Stimulated activated CD4-positive, alpha-beta T cell treated with anti-CD3 and anti-CD28 coated beads, Interleukin-12 subunit alpha, Interleukin-12 subunit beta, amount 100 ng/mL, for 4 hours (primary cell): ENCODE measurements around the gene PTBP1.

Experiments used
- DNase-seq: peaks from one replicate; pipeline ENCODE4 v3.0.0-alpha.2; 2020

PTBP1 gene

DNA sequence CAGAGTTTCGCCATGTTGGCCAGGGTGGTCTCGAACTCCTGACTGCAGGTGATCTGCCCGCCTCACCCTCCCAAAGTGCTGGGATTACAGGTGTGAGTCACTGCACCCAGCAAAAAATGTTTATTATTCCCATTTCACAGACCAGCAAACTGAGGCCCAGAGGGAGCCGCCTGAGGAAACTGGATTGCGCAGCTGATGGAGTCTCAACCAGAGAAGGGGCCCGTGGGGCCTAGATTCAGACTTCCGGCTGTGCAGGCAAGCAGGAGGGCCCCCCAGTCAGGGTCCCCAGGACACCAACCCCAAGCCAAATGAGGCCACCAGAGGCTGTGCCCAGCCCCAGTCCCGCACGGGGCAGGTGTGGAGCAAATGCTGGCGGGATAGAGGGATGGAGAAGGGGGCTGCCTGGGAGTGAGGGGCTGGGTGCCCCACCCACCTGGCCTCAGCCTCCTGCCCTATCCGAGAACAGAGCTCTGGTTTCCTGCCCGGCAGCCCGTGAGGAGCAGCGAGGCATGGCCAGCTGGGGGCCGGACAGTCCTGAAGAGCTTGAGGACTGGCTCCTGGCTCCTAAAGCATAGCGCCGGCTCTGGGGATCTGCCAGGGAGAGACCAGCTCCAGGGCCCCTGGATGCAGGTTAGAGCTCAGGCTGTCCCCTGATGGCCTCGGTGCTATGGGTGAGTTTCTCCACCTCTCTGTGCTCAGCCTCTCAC is 24.4 kb upstream of the PTBP1 start:
- no peak for DNase-seq

DNA sequence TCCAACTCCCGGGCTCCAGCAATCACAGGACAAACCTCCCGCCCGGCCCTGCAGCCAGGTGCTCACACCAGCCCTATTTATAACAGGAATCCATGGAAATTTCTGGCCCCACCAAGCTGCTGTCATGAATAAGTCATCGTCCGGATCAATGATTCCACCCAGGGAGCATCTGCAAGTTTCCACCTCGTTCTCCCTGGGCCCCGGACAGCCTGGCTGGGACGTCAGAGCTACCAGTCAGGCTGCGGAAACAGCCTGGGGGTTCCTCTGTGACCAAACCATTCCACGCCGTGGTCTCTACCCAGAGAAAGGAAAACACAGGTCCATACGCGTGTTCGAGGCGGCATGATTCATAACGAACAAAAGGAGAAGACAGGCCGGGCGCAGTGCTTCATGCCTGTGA is 20.7 kb upstream of the PTBP1 start:
- no peak for DNase-seq

- no peak for DNase-seq
Measured at GRCh38 chr19:778910-779653, 18.2 kb upstream of the PTBP1 start.

DNA sequence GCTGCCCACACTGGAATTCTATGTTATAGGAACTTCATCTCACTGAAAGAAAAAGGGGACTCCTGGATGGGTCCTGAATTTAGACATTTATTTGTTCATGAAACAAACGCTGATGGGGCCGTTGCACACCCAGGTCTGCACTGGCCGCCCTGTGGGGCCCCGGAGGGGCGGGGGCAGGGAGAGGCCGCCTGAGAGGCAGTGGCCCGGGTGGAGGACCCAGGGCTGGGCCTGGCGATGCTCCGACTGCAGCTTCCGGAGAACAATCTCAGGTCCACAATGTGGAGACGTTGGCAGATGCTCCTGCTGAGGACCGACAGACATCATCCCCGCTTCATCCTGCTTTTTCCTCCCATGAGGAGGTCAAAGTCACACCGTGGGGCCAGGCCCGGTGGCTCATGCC is 16.3 kb upstream of the PTBP1 start:
- DNase-seq: no peak

DNA sequence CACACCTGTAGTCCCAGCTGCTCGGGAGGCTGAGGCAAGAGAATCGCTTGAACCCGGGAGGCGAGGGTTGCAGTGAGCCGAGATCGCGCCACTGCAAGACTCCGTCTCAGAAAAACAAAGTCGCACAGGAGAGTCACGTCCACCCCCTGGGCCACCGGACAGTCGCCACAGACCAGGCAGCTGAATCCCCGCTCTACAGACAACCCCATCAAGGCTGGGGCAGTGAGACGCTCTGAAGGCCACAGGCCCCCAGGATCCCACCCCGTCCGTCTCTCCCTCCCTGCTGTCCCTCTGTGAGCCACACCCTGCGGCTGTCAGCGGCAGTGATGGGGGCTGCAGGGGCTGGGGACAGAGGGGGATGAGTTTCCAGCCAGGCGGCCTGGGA is 15.5 kb upstream of the PTBP1 start:
- DNase-seq: no peak

DNA sequence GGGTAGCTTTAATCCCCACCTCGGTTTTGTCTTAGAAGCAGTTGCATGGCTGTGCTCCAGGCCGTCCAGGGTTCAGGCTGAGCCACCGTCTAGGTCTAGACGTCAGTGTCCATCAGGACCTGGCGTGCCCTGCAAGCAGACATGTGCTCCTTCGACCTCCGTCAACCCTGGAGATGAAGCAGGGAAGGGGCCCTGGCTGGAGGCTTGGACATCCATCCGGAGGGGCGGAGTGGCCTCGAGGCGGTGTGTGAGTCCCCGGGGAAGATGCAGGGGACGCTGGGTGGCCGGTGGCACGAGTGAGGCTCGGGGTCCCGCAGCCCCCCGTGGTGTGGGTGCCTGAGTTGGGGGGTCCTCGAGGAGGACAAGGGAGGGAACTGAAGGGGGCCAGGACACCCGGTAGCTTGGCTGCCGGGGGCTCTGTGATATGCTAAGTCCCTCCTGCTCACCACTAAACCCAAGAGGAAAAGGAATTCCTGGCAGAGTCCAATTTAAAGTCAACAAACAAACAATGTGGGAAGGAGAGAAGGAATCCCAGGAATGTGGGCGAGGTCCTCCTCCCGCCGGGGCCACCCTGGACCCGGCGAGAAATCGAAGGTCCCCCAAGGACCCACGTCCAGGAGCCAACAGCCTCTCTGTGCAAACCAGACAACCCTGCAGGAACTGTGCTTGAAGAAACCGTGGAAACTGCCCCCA is 14.9 kb upstream of the PTBP1 start:
- DNase-seq: no peak

- DNase-seq: no peak
Measured at GRCh38 chr19:782878-783668, 14.2 kb upstream of the PTBP1 start.

GRCh38 chr19:784541-784940 is 12.7 kb upstream of the PTBP1 start:
- DNase-seq: no peak

- DNase-seq: no peak
Measured at GRCh38 chr19:787536-787935, 9.7 kb upstream of the PTBP1 start.

GRCh38 chr19:788686-788982 is 8.6 kb upstream of the PTBP1 start:
- DNase-seq: no peak

DNA sequence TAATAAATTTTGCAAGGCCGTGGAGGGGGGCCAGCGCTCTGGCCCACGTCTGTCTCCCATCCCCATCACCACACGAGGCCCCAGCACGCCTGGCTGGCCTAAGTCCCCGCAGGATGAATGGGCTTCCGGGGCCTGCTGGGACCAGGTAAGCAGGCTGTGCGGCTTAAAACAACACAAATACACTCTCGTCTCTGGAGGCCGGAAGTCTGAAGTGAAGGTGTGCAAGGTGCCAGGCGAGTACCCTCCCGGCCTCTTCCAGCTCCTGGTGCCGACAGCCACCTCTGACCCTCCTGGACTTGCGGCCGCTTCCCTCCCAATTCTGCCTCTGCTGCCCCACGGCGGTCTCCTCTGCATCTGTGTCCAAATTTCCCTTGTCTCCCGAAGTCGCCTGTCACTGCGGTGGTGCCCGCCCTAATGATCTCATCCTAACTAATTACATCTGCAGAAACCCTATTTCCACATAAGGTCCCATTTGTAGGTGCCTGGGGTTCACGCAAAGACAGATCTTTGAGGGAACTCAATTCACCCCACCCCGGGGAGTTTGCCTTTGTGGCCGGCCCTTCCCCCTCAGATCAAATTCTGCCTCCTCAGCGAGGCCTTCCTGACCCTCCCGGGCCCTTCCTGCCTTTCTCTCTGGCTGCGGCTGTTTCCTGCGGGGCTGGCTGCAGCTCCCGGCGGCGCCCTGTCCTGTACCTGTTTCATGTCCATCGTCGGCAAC is 8.1 kb upstream of the PTBP1 start:
- DNase-seq: no peak

- DNase-seq: no peak
Measured at GRCh38 chr19:789701-790060, 7.6 kb upstream of the PTBP1 start.

- no peak for DNase-seq
Measured at GRCh38 chr19:791007-791566, 6.2 kb upstream of the PTBP1 start.

- DNase-seq: no peak
Measured at GRCh38 chr19:791567-792305, 5.5 kb upstream of the PTBP1 start.

DNA sequence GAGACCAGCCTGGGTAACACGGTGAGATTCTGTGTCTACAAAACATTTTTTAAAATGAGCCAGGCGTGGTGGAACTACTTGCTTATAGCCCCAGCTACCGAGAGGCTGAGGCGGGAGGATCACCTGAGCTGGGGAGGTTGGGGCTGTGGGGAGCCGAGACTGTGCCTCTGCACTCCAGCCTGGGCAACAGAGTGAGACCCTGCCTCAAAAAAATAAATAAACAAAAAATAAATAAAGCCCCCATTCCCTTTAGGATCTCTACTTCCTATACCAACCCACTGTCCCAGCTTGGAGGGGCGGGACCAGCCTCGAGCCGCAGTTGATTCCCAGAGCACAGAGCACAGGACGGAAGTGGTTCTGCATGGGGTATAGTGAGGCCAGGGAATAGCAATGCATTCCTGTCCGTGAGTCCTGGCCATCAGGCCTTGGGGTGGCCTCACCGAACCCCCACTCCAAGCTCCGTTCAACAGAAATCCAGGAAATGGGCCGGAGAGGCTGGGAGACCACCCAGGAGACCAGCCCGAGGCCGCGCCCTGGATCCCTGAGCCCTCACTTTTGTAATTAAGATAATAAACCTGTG is 4.9 kb upstream of the PTBP1 start:
- DNase-seq: no peak

GRCh38 chr19:793806-794205 is 3.4 kb upstream of the PTBP1 start:
- DNase-seq: no peak

GRCh38 chr19:795073-795611 is 2.1 kb upstream of the PTBP1 start:
- no peak for DNase-seq

GRCh38 chr19:795691-796581 is 1.3 kb upstream of the PTBP1 start:
- DNase-seq: no peak

DNA sequence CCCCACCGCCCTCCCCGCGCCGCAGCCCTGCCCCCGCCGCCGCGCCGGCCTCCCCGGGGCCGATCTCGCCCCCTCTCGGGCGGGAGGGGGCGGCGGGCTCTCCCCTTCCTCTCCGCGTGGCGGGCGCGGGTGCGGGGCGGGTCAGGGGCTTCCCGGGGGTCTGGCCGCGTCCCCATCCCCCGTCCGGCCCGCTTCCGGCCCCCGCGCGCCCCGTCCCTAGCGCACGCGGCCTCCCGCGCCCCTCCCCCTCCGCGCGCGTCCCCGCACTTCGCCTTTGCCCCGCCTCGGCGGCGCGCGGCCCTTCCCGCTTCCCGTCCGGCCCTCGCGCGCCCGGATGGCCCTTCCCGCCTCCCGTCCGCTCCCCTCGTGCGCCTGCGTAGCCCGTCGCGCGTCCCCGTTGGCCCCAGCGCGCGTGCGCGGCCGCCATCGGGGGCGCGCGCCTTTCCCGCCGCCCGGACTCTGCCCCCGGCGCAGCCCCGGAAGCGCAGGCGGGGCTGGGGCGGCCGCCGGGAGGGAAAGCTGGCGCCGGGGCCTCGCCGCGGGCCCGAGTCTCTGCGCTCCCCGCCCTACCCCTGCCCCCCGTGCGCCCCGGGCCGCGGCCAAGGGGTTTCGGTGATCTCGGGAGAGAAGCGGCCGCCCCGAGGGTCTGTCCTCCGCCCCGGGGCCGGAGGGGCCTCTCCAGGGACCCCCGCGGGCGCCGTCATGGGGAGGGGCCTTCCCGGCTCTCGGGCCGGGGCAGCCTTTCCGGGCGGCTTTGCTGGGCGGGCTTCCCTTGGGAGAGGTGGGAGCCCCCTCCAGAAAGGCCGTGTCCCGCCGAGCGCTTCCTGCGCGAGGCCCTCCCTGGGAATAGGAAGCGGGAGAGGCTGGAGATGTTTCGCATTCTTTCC is 519 bp downstream of the PTBP1 start:
- DNase-seq: peak; percentile 85
